ENCODE data around the gene ITGA11. TPM values are rescaled to one million over a fixed set of nuclear protein-coding genes. Genes with fewer than 3 reads are reported as not detected.

Gene ITGA11
- total and polyA plus RNA-seq, 2 donors (not counting 1 experiment from before 2014, with no cell fraction given): 21.5 to 29.6 TPM

DNA sequence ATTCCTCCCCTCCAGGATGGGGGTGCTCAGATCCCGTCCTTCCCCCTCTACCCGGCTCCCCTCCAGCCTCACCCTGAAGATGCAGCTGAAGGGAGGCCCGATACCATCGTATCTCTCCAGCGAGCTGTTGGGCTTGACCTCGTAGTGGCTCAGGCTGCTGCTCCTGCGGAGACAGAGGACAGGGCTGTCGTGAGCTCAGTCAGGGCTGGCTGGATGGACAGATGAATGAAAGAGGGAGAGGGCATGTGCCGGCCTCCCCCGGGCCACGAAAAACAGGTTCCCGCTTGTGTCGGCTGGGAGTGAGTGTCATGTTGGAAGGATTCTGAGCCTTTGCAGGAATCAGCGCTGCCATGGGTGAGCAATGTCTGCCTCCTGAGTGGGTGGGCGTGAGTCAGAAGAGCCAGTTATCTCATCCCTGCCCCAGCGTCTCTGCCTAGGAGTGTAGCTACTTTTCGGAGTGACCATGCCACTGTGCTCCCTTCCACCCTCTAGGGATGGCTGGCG, 119.2 kb downstream of the ITGA11 start:
- Histone ChIP-seq H2AFZ (ENCODE audit: low read length) (no peak overlapping the region), H3K27me3 (ENCODE audit: control insufficient read depth, insufficient read depth, low read length) (no peaks in the 10 kb centered on the region), H3K4me3 (replicated peaks in 1 of 4; ENCODE audit: control extremely low read depth in 1 of 4, insufficient read depth in 1 of 4, low read depth in 3 of 4, low read length in 4 of 4) (no peak overlapping the region), H3K4me2 (ENCODE audit: extremely low read depth, insufficient read depth, low read length) (no peak overlapping the region), H3K36me3 (ENCODE audit: control insufficient read depth, insufficient read depth, low read length) (no peaks in the 10 kb centered on the region), H3K79me2 (ENCODE audit: control insufficient read depth, insufficient read depth, low read length) (no peaks in the 10 kb centered on the region), H3K9me3 (ENCODE audit: control insufficient read depth, insufficient read depth, low read depth, low read length) (no peaks in the 10 kb centered on the region), H3K4me1 (ENCODE audit: control insufficient read depth, extremely low read depth, insufficient read depth, low read length) (no peaks in the 10 kb centered on the region), H3K27ac (ENCODE audit: insufficient read depth, low read length) (no peak overlapping the region), H4K20me1 (ENCODE audit: control insufficient read depth, extremely low read depth, insufficient read depth, low read length) (no peaks in the 10 kb centered on the region), H3K9ac (ENCODE audit: insufficient read depth, low read length) (no peak overlapping the region)
- TF ChIP-seq, protein P1, sequence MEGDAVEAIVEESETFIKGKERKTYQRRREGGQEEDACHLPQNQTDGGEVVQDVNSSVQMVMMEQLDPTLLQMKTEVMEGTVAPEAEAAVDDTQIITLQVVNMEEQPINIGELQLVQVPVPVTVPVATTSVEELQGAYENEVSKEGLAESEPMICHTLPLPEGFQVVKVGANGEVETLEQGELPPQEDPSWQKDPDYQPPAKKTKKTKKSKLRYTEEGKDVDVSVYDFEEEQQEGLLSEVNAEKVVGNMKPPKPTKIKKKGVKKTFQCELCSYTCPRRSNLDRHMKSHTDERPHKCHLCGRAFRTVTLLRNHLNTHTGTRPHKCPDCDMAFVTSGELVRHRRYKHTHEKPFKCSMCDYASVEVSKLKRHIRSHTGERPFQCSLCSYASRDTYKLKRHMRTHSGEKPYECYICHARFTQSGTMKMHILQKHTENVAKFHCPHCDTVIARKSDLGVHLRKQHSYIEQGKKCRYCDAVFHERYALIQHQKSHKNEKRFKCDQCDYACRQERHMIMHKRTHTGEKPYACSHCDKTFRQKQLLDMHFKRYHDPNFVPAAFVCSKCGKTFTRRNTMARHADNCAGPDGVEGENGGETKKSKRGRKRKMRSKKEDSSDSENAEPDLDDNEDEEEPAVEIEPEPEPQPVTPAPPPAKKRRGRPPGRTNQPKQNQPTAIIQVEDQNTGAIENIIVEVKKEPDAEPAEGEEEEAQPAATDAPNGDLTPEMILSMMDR (conservative IDR thresholded peaks at IDR 0.05 in 1 of 2, IDR thresholded peaks at IDR 0.05 in 1 of 2; ENCODE audit: low read depth in 1 of 2, low read length in 2 of 2): no peak
- TF ChIP-seq EZH2 (IDR thresholded peaks at IDR 0.05; ENCODE audit: low read length, missing control alignments): no peak
- DNase-seq (ENCODE audit: low read depth in 2 of 2): peak in 1 of 2 donors; percentile 78

DNA sequence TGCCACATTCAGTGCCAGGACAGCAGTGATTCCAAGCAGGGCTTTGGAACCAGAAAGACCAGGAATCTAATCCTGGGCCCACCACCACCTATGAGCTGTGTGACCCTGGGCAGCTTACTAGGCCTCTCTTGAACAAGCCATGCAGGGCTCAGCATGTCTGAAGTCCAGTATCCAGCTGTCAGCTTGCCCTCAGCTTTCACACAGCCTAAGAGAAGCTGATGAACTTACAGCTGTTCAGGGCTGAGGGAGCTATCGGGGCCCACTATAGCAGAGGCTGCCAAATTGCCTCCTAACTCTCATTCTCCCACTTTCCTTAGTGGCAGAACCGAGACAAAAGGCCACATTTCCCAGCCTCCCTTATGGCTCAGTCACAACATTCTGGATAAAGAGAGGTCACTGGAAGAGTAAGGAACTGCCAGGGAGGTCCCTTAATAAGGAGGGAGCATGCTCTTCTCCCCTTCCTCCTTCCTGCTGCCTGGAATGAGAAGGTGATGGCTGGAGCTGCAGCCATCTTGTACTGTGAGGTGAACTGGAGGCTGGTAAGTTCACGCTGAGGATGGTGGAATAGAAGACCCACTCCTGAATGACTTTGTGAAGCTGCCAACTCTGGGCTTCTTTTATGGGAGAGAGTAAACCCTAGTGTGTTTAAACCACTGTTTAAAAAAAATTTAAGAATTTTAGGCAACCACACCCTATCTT, 120.0 kb downstream of the ITGA11 start:
- Histone ChIP-seq H3K9me3 (ENCODE audit: control insufficient read depth, insufficient read depth, low read depth, low read length) (no peaks in the 10 kb centered on the region), H3K36me3 (ENCODE audit: control insufficient read depth, insufficient read depth, low read length) (no peaks in the 10 kb centered on the region), H3K27me3 (ENCODE audit: control insufficient read depth, insufficient read depth, low read length) (no peaks in the 10 kb centered on the region), H3K27ac (ENCODE audit: insufficient read depth, low read length) (no peak overlapping the region), H4K20me1 (ENCODE audit: control insufficient read depth, extremely low read depth, insufficient read depth, low read length) (no peaks in the 10 kb centered on the region), H3K4me3 (replicated peaks in 1 of 4; ENCODE audit: control extremely low read depth in 1 of 4, insufficient read depth in 1 of 4, low read depth in 3 of 4, low read length in 4 of 4) (no peak overlapping the region), H3K79me2 (ENCODE audit: control insufficient read depth, insufficient read depth, low read length) (no peaks in the 10 kb centered on the region), H3K4me1 (ENCODE audit: control insufficient read depth, extremely low read depth, insufficient read depth, low read length) (no peaks in the 10 kb centered on the region), H3K9ac (ENCODE audit: insufficient read depth, low read length) (no peak overlapping the region), H3K4me2 (ENCODE audit: extremely low read depth, insufficient read depth, low read length) (no peak overlapping the region), H2AFZ (ENCODE audit: low read length) (no peak overlapping the region)
- no peak for DNase-seq (ENCODE audit: low read depth in 2 of 2)
- no peak for TF ChIP-seq EZH2 (IDR thresholded peaks at IDR 0.05; ENCODE audit: low read length, missing control alignments)
- TF ChIP-seq, protein P1 (conservative IDR thresholded peaks at IDR 0.05 in 1 of 2, IDR thresholded peaks at IDR 0.05 in 1 of 2; ENCODE audit: low read depth in 1 of 2, low read length in 2 of 2): no peak

DNA sequence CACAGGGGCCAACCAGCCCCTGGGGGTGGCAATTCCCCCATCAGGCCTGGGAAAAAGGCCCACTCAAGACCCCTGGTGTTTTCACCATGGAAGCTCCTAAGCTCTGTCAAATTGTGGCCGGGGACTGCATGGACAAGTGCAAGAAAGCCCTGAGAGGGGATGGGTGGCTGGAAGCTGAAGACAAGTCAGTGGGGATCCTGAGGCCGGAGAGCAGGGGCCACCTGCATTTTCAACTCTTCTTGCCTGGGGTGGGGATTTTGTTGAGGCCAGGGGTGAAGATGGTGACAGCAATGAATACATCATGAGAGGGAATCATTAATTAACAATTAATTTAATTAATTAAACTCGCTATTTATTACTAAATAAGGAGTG, 120.5 kb downstream of the ITGA11 start:
- H3K4me2 ChIP-seq (ENCODE audit: extremely low read depth, insufficient read depth, low read length): no peak overlapping the region
- no peaks in the 10 kb centered on the region for H3K27me3 ChIP-seq (ENCODE audit: control insufficient read depth, insufficient read depth, low read length)
- H3K4me3 ChIP-seq (replicated peaks in 1 of 4; ENCODE audit: control extremely low read depth in 1 of 4, insufficient read depth in 1 of 4, low read depth in 3 of 4, low read length in 4 of 4): no peak overlapping the region
- H3K9me3 ChIP-seq (ENCODE audit: control insufficient read depth, insufficient read depth, low read depth, low read length): no peaks in the 10 kb centered on the region
- no peaks in the 10 kb centered on the region for H4K20me1 ChIP-seq (ENCODE audit: control insufficient read depth, extremely low read depth, insufficient read depth, low read length)
- no peak overlapping the region for H2AFZ ChIP-seq (ENCODE audit: low read length)
- H3K36me3 ChIP-seq (ENCODE audit: control insufficient read depth, insufficient read depth, low read length): no peaks in the 10 kb centered on the region
- no peaks in the 10 kb centered on the region for H3K79me2 ChIP-seq (ENCODE audit: control insufficient read depth, insufficient read depth, low read length)
- TF ChIP-seq, protein P1 (conservative IDR thresholded peaks at IDR 0.05 in 1 of 2, IDR thresholded peaks at IDR 0.05 in 1 of 2; ENCODE audit: low read depth in 1 of 2, low read length in 2 of 2): no peak
- TF ChIP-seq EZH2 (IDR thresholded peaks at IDR 0.05; ENCODE audit: low read length, missing control alignments): no peak
- H3K27ac ChIP-seq (ENCODE audit: insufficient read depth, low read length): no peak overlapping the region
- H3K4me1 ChIP-seq (ENCODE audit: control insufficient read depth, extremely low read depth, insufficient read depth, low read length): no peaks in the 10 kb centered on the region
- no peak overlapping the region for H3K9ac ChIP-seq (ENCODE audit: insufficient read depth, low read length)
- no peak for DNase-seq (ENCODE audit: low read depth in 2 of 2)

All from fibroblast of lung (primary cell).